Brain microvascular endothelial cell (primary cell): ENCODE measurements around the gene MCC.
A peak's percentile ranks its signal among the peaks of the same experiment; 100 is the strongest.
"Not testable (repeated sequence)": the region's sequence is repeated elsewhere in the genome, so short reads cannot be mapped to it uniquely, and the experiment has no call there.

Experiments
- DNase-seq: peaks from one replicate; pipeline ENCODE4 v3.0.0-alpha.2; 2020
- H3K27ac ChIP-seq: fragments of 250-450 bp; sonication (Bioruptor Pico); 2 replicates; pipeline ENCODE4 v1.5.1; 2020; ENCODE audit warnings: mild to moderate bottlenecking, moderate library complexity
- H3K27me3 ChIP-seq: fragments of 250-450 bp; sonication (Bioruptor Pico); replicated peaks from 2 replicates; pipeline ENCODE4 v1.5.1; 2020; ENCODE audit warnings: mild to moderate bottlenecking
- H3K36me3 ChIP-seq: fragments of 250-450 bp; sonication (Bioruptor Pico); replicated peaks from 2 replicates; pipeline ENCODE4 v1.5.1; 2020; ENCODE audit warnings: mild to moderate bottlenecking
- H3K4me3 ChIP-seq: 2 replicates; pipeline ENCODE4 v1.5.1; 2011; ENCODE audit warnings: low read depth, mild to moderate bottlenecking, control low read depth, low read length, moderate library complexity
- CTCF ChIP-seq: IDR thresholded peaks from 2 replicates; pipeline ENCODE4 v1.5.1; 2011; ENCODE audit warnings: low read depth, mild to moderate bottlenecking, moderate library complexity, low read length, control low read depth, inconsistent platforms; ENCODE audit errors: missing control alignments
- in situ Hi-C: cut with HindIII; loops from 2 replicates; pipeline ENCODE4 v1.10.0; 2017; ENCODE audit warnings: low sequenced_read_pairs, low pct_ligation_motif_present

MCC gene

GRCh38 chr5:113083481-113083880, 404.8 kb downstream of the MCC start:
- in situ Hi-C loops = no loop called here

GRCh38 chr5:113082547-113082905, 405.7 kb downstream of the MCC start:
- in situ Hi-C loops = no loop called here
- no peak for TF ChIP-seq CTCF
- Histone ChIP-seq H3K27ac (no peak overlapping the region), H3K27me3 (peaks cover 2% of the 10 kb centered on the region), H3K36me3 (no peaks in the 10 kb centered on the region), H3K4me3 (no peak overlapping the region)
- no peak for DNase-seq

More at GRCh38 chr5:113083481-113083880, 404.8 kb downstream of the MCC start:
- TF ChIP-seq CTCF = no peak
- no peak for DNase-seq
- Histone ChIP-seq H3K27ac (no peak overlapping the region), H3K4me3 (no peak overlapping the region), H3K27me3 (peaks cover 2% of the 10 kb centered on the region), H3K36me3 (no peaks in the 10 kb centered on the region)

GRCh38 chr5:113081881-113082546, 406.2 kb downstream of the MCC start:
- Histone ChIP-seq H3K36me3 (no peaks in the 10 kb centered on the region), H3K27me3 (no peaks in the 10 kb centered on the region), H3K27ac (no peak overlapping the region), H3K4me3 (no peak overlapping the region)
- TF ChIP-seq CTCF = no peak
- peak; percentile 29 for DNase-seq
- in situ Hi-C loops = no loop called here

GRCh38 chr5:113081091-113081839, 407.0 kb downstream of the MCC start:
- no peak for TF ChIP-seq CTCF
- Histone ChIP-seq H3K27me3 (no peaks in the 10 kb centered on the region), H3K36me3 (no peaks in the 10 kb centered on the region), H3K27ac (no peak overlapping the region), H3K4me3 (no peak overlapping the region)
- in situ Hi-C loops = no loop called here
- DNase-seq = no peak

GRCh38 chr5:113076649-113077048, 411.6 kb downstream of the MCC start:
- H3K4me3 ChIP-seq, H3K27ac ChIP-seq, DNase-seq, H3K36me3 ChIP-seq, H3K27me3 ChIP-seq, in situ Hi-C loops: not testable (repeated sequence)

GRCh38 chr5:113075019-113075418, 413.2 kb downstream of the MCC start:
- in situ Hi-C loops = no loop called here
- DNase-seq = no peak
- H3K27ac ChIP-seq = no peak overlapping the region
- TF ChIP-seq CTCF = no peak
- no peak overlapping the region for H3K4me3 ChIP-seq
- no peaks in the 10 kb centered on the region for H3K27me3 ChIP-seq
- no peaks in the 10 kb centered on the region for H3K36me3 ChIP-seq

- H3K27me3 ChIP-seq, H3K36me3 ChIP-seq, H3K27ac ChIP-seq, DNase-seq, H3K4me3 ChIP-seq, in situ Hi-C loops: not testable (repeated sequence)
Observed at GRCh38 chr5:113073629-113074034, 414.6 kb downstream of the MCC start.
